ENCODE results near the gene ZNF606.

The ZNF606 gene

GRCh38 chr19:58002384-58003173 is at the start of gene ZNF606:
Gene ZNF606, minus strand, starts transcription at chr19:58002820. Its CDS starts 1,501 bp downstream, at chr19:58001319.
- DNase-seq, result peak; percentile 69 to 75

GRCh38 chr19:58052256-58052655 is 49.6 kb upstream of the ZNF606 start:
- no peak for DNase-seq

- DNase-seq, result no peak
Observed at GRCh38 chr19:58047672-58048071, 45.1 kb upstream of the ZNF606 start.

- DNase-seq, result no peak
Observed at GRCh38 chr19:58046856-58047255, 44.2 kb upstream of the ZNF606 start.

GRCh38 chr19:58045411-58046050 is 42.9 kb upstream of the ZNF606 start:
- DNase-seq, result no peak

GRCh38 chr19:58044886-58045285 is 42.3 kb upstream of the ZNF606 start:
- no peak for DNase-seq

- no peak for DNase-seq
Observed at GRCh38 chr19:58044391-58044790, 41.8 kb upstream of the ZNF606 start.

- DNase-seq, result no peak
Observed at GRCh38 chr19:58042495-58043340, 40.1 kb upstream of the ZNF606 start.

GRCh38 chr19:58040751-58041525 is 38.3 kb upstream of the ZNF606 start:
- no peak for DNase-seq

GRCh38 chr19:58038688-58039204 is 36.1 kb upstream of the ZNF606 start:
- no peak for DNase-seq

GRCh38 chr19:58037927-58038687 is 35.5 kb upstream of the ZNF606 start:
- no peak for DNase-seq

- DNase-seq, result no peak
Observed at GRCh38 chr19:58035863-58036262, 33.2 kb upstream of the ZNF606 start.

GRCh38 chr19:58034477-58034793 is 31.8 kb upstream of the ZNF606 start:
- no peak for DNase-seq

GRCh38 chr19:58033741-58034476 is 31.3 kb upstream of the ZNF606 start, which contains the start of gene ZSCAN1:
Gene ZSCAN1, plus strand, starts transcription at chr19:58034025. Its CDS starts 3,812 bp downstream, at chr19:58037837.
- peak in 1 of 2 donors; percentile 2 for DNase-seq

GRCh38 chr19:58024661-58025060 is 22.0 kb upstream of the ZNF606 start:
- no peak for DNase-seq

- DNase-seq, result no peak
Observed at GRCh38 chr19:58022283-58022660, 19.7 kb upstream of the ZNF606 start.

- DNase-seq, result peak; percentile 7 to 9
Observed at GRCh38 chr19:58021541-58022282, 19.1 kb upstream of the ZNF606 start.

- no peak for DNase-seq
Observed at GRCh38 chr19:58020129-58020528, 17.5 kb upstream of the ZNF606 start.

GRCh38 chr19:58014141-58014540 is 11.5 kb upstream of the ZNF606 start:
- no peak for DNase-seq

- no peak for DNase-seq
Observed at GRCh38 chr19:58010507-58010906, 7.9 kb upstream of the ZNF606 start.

All from stimulated activated CD4-positive, alpha-beta T cell treated with anti-CD3 and anti-CD28 coated beads, Interleukin-2, amount 100 ng/mL, for 48 hours (primary cell).